Neuronal stem cell (in vitro differentiated cells): ENCODE measurements around the gene RAB8A.

Experiments used
- DNase-seq: peaks from one replicate; pipeline ENCODE4 v3.0.0-alpha.2; 2013; ENCODE audit warnings: low spot score
- H2AFZ ChIP-seq: one replicate; pipeline ENCODE4 v1.6.1; 2013; ENCODE audit warnings: mild to moderate bottlenecking, low read length, inconsistent platforms
- H2AK5ac ChIP-seq: 2 replicates; pipeline ENCODE4 v1.6.1; 2013; ENCODE audit warnings: low read depth, mild to moderate bottlenecking, inconsistent platforms, low read length, moderate library complexity, mixed read lengths
- H2BK120ac ChIP-seq: 2 replicates; pipeline ENCODE4 v1.6.1; 2013; ENCODE audit warnings: low read depth, mild to moderate bottlenecking, inconsistent platforms, low read length, moderate library complexity, mixed read lengths
- H2BK12ac ChIP-seq: one replicate; pipeline ENCODE4 v1.6.1; 2013; ENCODE audit warnings: low read length, inconsistent platforms
- H2BK15ac ChIP-seq: 2 replicates; pipeline ENCODE4 v1.6.1; 2013; ENCODE audit warnings: mild to moderate bottlenecking, low read length, inconsistent platforms, mixed read lengths
- H2BK5ac ChIP-seq: one replicate; pipeline ENCODE4 v1.6.1; 2013; ENCODE audit warnings: inconsistent platforms, mild to moderate bottlenecking, low read length, moderate library complexity
- H3K14ac ChIP-seq: one replicate; pipeline ENCODE4 v1.6.1; 2013; ENCODE audit warnings: low read length, inconsistent platforms
- H3K18ac ChIP-seq: 2 replicates; pipeline ENCODE4 v1.6.1; 2013; ENCODE audit warnings: low read length, inconsistent platforms
- H3K23ac ChIP-seq: 2 replicates; pipeline ENCODE4 v1.6.1; 2013; ENCODE audit warnings: low read depth, mild to moderate bottlenecking, mixed read lengths, low read length, inconsistent platforms; ENCODE audit not compliant: poor library complexity
- H3K27ac ChIP-seq: replicated peaks from 3 replicates; pipeline ENCODE4 v1.5.1; 2013; ENCODE audit warnings: low read length, inconsistent platforms
- H3K27me3 ChIP-seq, 3 experiments: 2 replicates each; pipeline ENCODE4 v1.6.1; 2013; ENCODE audit warnings: low read length in 3 of 3, mild to moderate bottlenecking in 2 of 3, inconsistent platforms in 1 of 3, low read depth in 1 of 3, mixed read lengths in 1 of 3, moderate library complexity in 1 of 3; ENCODE audit not compliant: control insufficient read depth in 3 of 3, insufficient read depth in 3 of 3
- H3K36me3 ChIP-seq, 2 donors: replicated peaks in 1 of 2; 2 replicates each; pipeline ENCODE4 v1.6.1; 2013; ENCODE audit warnings: low read length in 2 of 2; ENCODE audit not compliant: control insufficient read depth in 2 of 2, insufficient read depth in 2 of 2
- H3K4ac ChIP-seq: 2 replicates; pipeline ENCODE4 v1.6.1; 2013; ENCODE audit warnings: inconsistent platforms, mild to moderate bottlenecking, low read length, moderate library complexity
- H3K4me1 ChIP-seq, 2 donors: 1 replicate in 1 of 2; 2 replicates in 1 of 2; pipeline ENCODE4 v1.6.1; 2013; ENCODE audit warnings: low read length in 2 of 2, low read depth in 1 of 2; ENCODE audit not compliant: control insufficient read depth in 2 of 2, insufficient read depth in 1 of 2
- H3K4me2 ChIP-seq: one replicate; pipeline ENCODE4 v1.6.1; 2013; ENCODE audit warnings: mild to moderate bottlenecking, low read length, inconsistent platforms; ENCODE audit not compliant: insufficient read depth, poor library complexity, severe bottlenecking
- H3K4me3 ChIP-seq, 2 donors: 2 replicates each; pipeline ENCODE4 v1.5.1; 2013; ENCODE audit warnings: low read length in 2 of 2, mild to moderate bottlenecking in 2 of 2, inconsistent platforms in 1 of 2, moderate library complexity in 1 of 2
- H3K79me1 ChIP-seq: one replicate; pipeline ENCODE4 v1.6.1; 2013; ENCODE audit warnings: low read depth, mild to moderate bottlenecking, inconsistent platforms, low read length, moderate library complexity
- H3K9ac ChIP-seq: one replicate; pipeline ENCODE4 v1.6.1; 2013; ENCODE audit warnings: mild to moderate bottlenecking, low read depth, low read length, inconsistent platforms; ENCODE audit not compliant: poor library complexity
- H3K9me3 ChIP-seq, 2 donors: replicated peaks in 1 of 2; 2 replicates each; pipeline versions ENCODE3 to v1.6.1; 2013; ENCODE audit warnings: low read length in 2 of 2, mild to moderate bottlenecking in 2 of 2, inconsistent platforms in 1 of 2, low read depth in 1 of 2, mixed read lengths in 1 of 2, moderate library complexity in 1 of 2; ENCODE audit not compliant: control insufficient read depth in 2 of 2, insufficient read depth in 1 of 2
- H4K8ac ChIP-seq: one replicate; pipeline ENCODE4 v1.6.1; 2013; ENCODE audit warnings: low read depth, mild to moderate bottlenecking, inconsistent platforms, low read length, moderate library complexity
- H4K91ac ChIP-seq: one replicate; pipeline ENCODE4 v1.6.1; 2013; ENCODE audit warnings: low read length, low read depth, mild to moderate bottlenecking, inconsistent platforms; ENCODE audit not compliant: poor library complexity
- WGBS, 2 donors: extraction: QIAGEN DNeasy Blood & Tissue Kit; methylation state at CpG; one replicate each; pipeline ENCODE4 v1.1.7; 2013; ENCODE audit warnings: missing lambda C conversion rate in 2 of 2, mixed read lengths in 1 of 2; ENCODE audit not compliant: insufficient read length in 2 of 2, insufficient replicate concordance in 1 of 2; ENCODE audit errors: extremely low coverage in 2 of 2; 5-methylcytosine and 5-hydroxymethylcytosine counted together

The RAB8A gene

GRCh38 chr19:16074488-16075365, 37.0 kb upstream of the RAB8A start:
- Histone ChIP-seq H3K79me1 (no peaks in the 10 kb centered on the region), H3K27ac (no peak overlapping the region), H4K8ac (no peak overlapping the region), H3K36me3 (peaks cover 0 to 2% of the 10 kb centered on the region in 2 donors), H3K9me3 (no peaks in the 10 kb centered on the region), H3K27me3 (no peaks in the 10 kb centered on the region), H2AFZ (no peak overlapping the region), H2BK5ac (no peak overlapping the region), H3K9ac (no peak overlapping the region), H4K91ac (no peak overlapping the region), H2BK12ac (no peak overlapping the region), H2BK15ac (no peak overlapping the region), H3K4ac (no peak overlapping the region), H2AK5ac (no peak overlapping the region), H3K14ac (no peak overlapping the region), H3K18ac (no peak overlapping the region), H3K4me1 (peaks cover 10 to 34% of the 10 kb centered on the region in 2 donors), H3K23ac (no peak overlapping the region), H2BK120ac (no peak overlapping the region), H3K4me3 (no peak overlapping the region), H3K4me2 (no peak overlapping the region)
- WGBS, 2 donors, result no CpG with 5 or more reads among the region's 10 CpGs
- DNase-seq, result no peak

GRCh38 chr19:16075430-16076153, 36.1 kb upstream of the RAB8A start:
- Histone ChIP-seq H2AK5ac (no peak overlapping the region), H3K4me2 (peak overlapping the region; percentile 43), H2BK120ac (peak overlapping the region; percentile 83), H3K4me3 (peak overlapping the region; percentile 81 to 95), H2AFZ (peak overlapping the region; percentile 89), H3K4me1 (peaks cover 10 to 34% of the 10 kb centered on the region in 2 donors), H3K14ac (peak overlapping the region; percentile 25), H3K4ac (no peak overlapping the region), H3K9me3 (no peaks in the 10 kb centered on the region), H4K8ac (no peak overlapping the region), H4K91ac (no peak overlapping the region), H3K27ac (peak overlapping the region; percentile 75), H3K27me3 (no peaks in the 10 kb centered on the region), H3K18ac (peak overlapping the region; percentile 93), H2BK15ac (no peak overlapping the region), H2BK12ac (no peak overlapping the region), H3K79me1 (peaks cover 3% of the 10 kb centered on the region), H3K9ac (no peak overlapping the region), H3K36me3 (peaks cover 0 to 10% of the 10 kb centered on the region in 2 donors), H3K23ac (peak overlapping the region; percentile 5), H2BK5ac (no peak overlapping the region)
- WGBS, 2 donors, result no CpG with 5 or more reads among the region's 21 CpGs
- DNase-seq, result no peak

- H2AFZ ChIP-seq, result peak within 1 kb of the TSS; percentile 89
- no CpG with 5 or more reads among the region's 101 CpGs for WGBS, 2 donors
- H3K27me3 ChIP-seq, result no peaks in the 10 kb centered on the region
- no peaks in the 10 kb centered on the region for H3K9me3 ChIP-seq
- H3K4ac ChIP-seq, result peak within 1 kb of the TSS; percentile 97
- no peak within 1 kb of the TSS for H4K8ac ChIP-seq
- peaks cover 2 to 18% of the 10 kb centered on the region in 2 donors for H3K36me3 ChIP-seq
- peak within 1 kb of the TSS; percentile 35 for H2BK12ac ChIP-seq
- H3K27ac ChIP-seq, result peak within 1 kb of the TSS; percentile 87
- H3K4me3 ChIP-seq, result peak within 1 kb of the TSS; percentile 95 to 99
- DNase-seq, result peak; percentile 86
- peak within 1 kb of the TSS; percentile 83 for H2BK120ac ChIP-seq
- H3K4me1 ChIP-seq, result peaks cover 10 to 33% of the 10 kb centered on the region in 2 donors
- H3K4me2 ChIP-seq, result peak within 1 kb of the TSS; percentile 65
- peak within 1 kb of the TSS; percentile 76 for H2BK5ac ChIP-seq
- H2BK15ac ChIP-seq, result no peak within 1 kb of the TSS
- peak within 1 kb of the TSS; percentile 28 for H2AK5ac ChIP-seq
- H3K14ac ChIP-seq, result peak within 1 kb of the TSS; percentile 85
- peak within 1 kb of the TSS; percentile 98 for H3K9ac ChIP-seq
- H4K91ac ChIP-seq, result no peak within 1 kb of the TSS
- H3K18ac ChIP-seq, result peak within 1 kb of the TSS; percentile 100
- peak within 1 kb of the TSS; percentile 98 for H3K23ac ChIP-seq
- peaks cover 5% of the 10 kb centered on the region for H3K79me1 ChIP-seq
These were observed 35.3 kb upstream of the RAB8A start, which contains the start of gene TPM4 for GRCh38 chr19:16076154-16076957. Gene TPM4, plus strand, starts transcription at chr19:16076495. Its CDS starts 71 bp downstream, at chr19:16076566.
